ENCODE data around the gene LRFN2.

The LRFN2 gene

GRCh38 chr6:40535819-40536380 lies 51.3 kb downstream of the LRFN2 start:
- no peak for DNase-seq (ENCODE audit: low read depth)
- no peak overlapping the region for H3K4me3 ChIP-seq (replicated peaks; ENCODE audit: low read depth, low read length)
- TF ChIP-seq CTCF (IDR thresholded peaks at IDR 0.05; ENCODE audit: low read length, missing control alignments) = no peak

- H3K4me3 ChIP-seq (replicated peaks; ENCODE audit: low read depth, low read length) = no peak overlapping the region
- DNase-seq (ENCODE audit: low read depth) = no peak
- no peak for TF ChIP-seq CTCF (IDR thresholded peaks at IDR 0.05; ENCODE audit: low read length, missing control alignments)
Measured at GRCh38 chr6:40535110-40535818, 51.9 kb downstream of the LRFN2 start.

GRCh38 chr6:40532349-40533000 lies 54.7 kb downstream of the LRFN2 start:
- H3K4me3 ChIP-seq (replicated peaks; ENCODE audit: low read depth, low read length) = no peak overlapping the region
- DNase-seq (ENCODE audit: low read depth) = no peak
- TF ChIP-seq CTCF (IDR thresholded peaks at IDR 0.05; ENCODE audit: low read length, missing control alignments) = no peak

GRCh38 chr6:40529919-40530318 lies 57.2 kb downstream of the LRFN2 start:
- no peak for TF ChIP-seq CTCF (IDR thresholded peaks at IDR 0.05; ENCODE audit: low read length, missing control alignments)
- DNase-seq (ENCODE audit: low read depth) = no peak
- H3K4me3 ChIP-seq (replicated peaks; ENCODE audit: low read depth, low read length) = no peak overlapping the region

- no peak for TF ChIP-seq CTCF (IDR thresholded peaks at IDR 0.05; ENCODE audit: low read length, missing control alignments)
- H3K4me3 ChIP-seq (replicated peaks; ENCODE audit: low read depth, low read length) = no peak overlapping the region
- no peak for DNase-seq (ENCODE audit: low read depth)
Measured at GRCh38 chr6:40529040-40529439, 58.1 kb downstream of the LRFN2 start.

GRCh38 chr6:40528051-40528450 lies 59.1 kb downstream of the LRFN2 start:
- no peak for DNase-seq (ENCODE audit: low read depth)
- no peak for TF ChIP-seq CTCF (IDR thresholded peaks at IDR 0.05; ENCODE audit: low read length, missing control alignments)
- no peak overlapping the region for H3K4me3 ChIP-seq (replicated peaks; ENCODE audit: low read depth, low read length)

All from fibroblast of pulmonary artery (primary cell).